GM12878 (cell line): ENCODE results near the gene NR1I3. TPM values are rescaled to one million over a fixed set of nuclear protein-coding genes. Genes with fewer than 3 reads are reported as not detected.
A peak's percentile ranks its signal among the peaks of the same experiment; 100 is the strongest.

Experiments used
- ATF2 ChIP-seq: IDR thresholded peaks from 2 replicates; pipeline ENCODE4 v1.6.1; 2012; ENCODE audit warnings: low read length, inconsistent platforms
- BCL3 ChIP-seq: IDR thresholded peaks from 2 replicates; pipeline ENCODE4 v1.6.1; 2011; ENCODE audit warnings: borderline replicate concordance, low read depth, mild to moderate bottlenecking, moderate library complexity, low read length; ENCODE audit not compliant: insufficient read depth, poor library complexity, severe bottlenecking
- CREB1 ChIP-seq: IDR thresholded peaks from 2 replicates; pipeline ENCODE4 v1.6.1; 2012; ENCODE audit warnings: low read depth, mild to moderate bottlenecking, inconsistent platforms
- DPF2 ChIP-seq: fragments of 450-650 bp; IDR thresholded peaks from 2 replicates; pipeline ENCODE4 v1.6.1; 2017; ENCODE audit warnings: mild to moderate bottlenecking
- GATAD2B ChIP-seq: fragments of 450-650 bp; conservative IDR thresholded peaks from 2 replicates; pipeline ENCODE4 v1.6.1; 2017; ENCODE audit warnings: low read depth, mild to moderate bottlenecking, moderate library complexity
- HSF1 ChIP-seq: fragments of 150-350 bp; IDR thresholded peaks from 2 replicates; pipeline ENCODE4 v1.6.1; 2014; ENCODE audit warnings: mild to moderate bottlenecking, low read depth, low read length
- IRF3 ChIP-seq: fragments of 450-650 bp; IDR thresholded peaks from 2 replicates; pipeline ENCODE4 v1.6.1; 2014; ENCODE audit warnings: mild to moderate bottlenecking
- JUND ChIP-seq: IDR thresholded peaks from 2 replicates; pipeline ENCODE4 v1.6.1; 2012; ENCODE audit warnings: low read depth, mild to moderate bottlenecking, low read length, improper control_type of control experiment, moderate library complexity
- NFYB ChIP-seq: IDR thresholded peaks from 2 replicates; pipeline ENCODE4 v1.6.1; 2011; ENCODE audit warnings: low read depth, mild to moderate bottlenecking, low read length, improper control_type of control experiment, moderate library complexity; ENCODE audit not compliant: insufficient read depth
- NKRF ChIP-seq: fragments of 450-650 bp; conservative IDR thresholded peaks from 2 replicates; pipeline ENCODE4 v1.6.1; 2017; ENCODE audit warnings: mild to moderate bottlenecking, moderate library complexity
- SUPT20H ChIP-seq: IDR thresholded peaks from 2 replicates; pipeline ENCODE4 v1.6.1; 2011; ENCODE audit warnings: low read depth, mild to moderate bottlenecking, low read length, moderate library complexity, borderline replicate concordance; ENCODE audit not compliant: control insufficient read depth
- YY1 ChIP-seq: IDR thresholded peaks from 2 replicates; pipeline ENCODE4 v1.6.1; 2011; ENCODE audit warnings: low read depth, mild to moderate bottlenecking, low read length
- ZNF274 ChIP-seq: IDR thresholded peaks from one replicate; pipeline ENCODE4 v1.8.0; 2011; ENCODE audit not compliant: insufficient read length, insufficient read depth
- polyA plus RNA-seq, 11 experiments: library from polyadenylated mRNA; depleted of rRNA in 4 of 11; unstranded in 6 of 11; stranded (reverse) in 5 of 11; fragments of >200 nt; fragmentation: Nextera tagmentation in 4 of 11; fragmentation: Illumina TruSeq in 1 of 11; extraction: Ambion mirVana in 4 of 11; extraction: Trizol in 1 of 11; gene quantifications; 1 replicate in 1 of 11; 2 replicates in 10 of 11; pipeline versions ENCODE4 v1.2.1 to v1.2.3, GENCODE V29; 2011 to 2016; ENCODE audit warnings: inconsistent platforms in 2 of 11, missing spikeins in 2 of 11, low read depth in 1 of 11
- total RNA-seq, 4 experiments: library from RNA; depleted of rRNA in 3 of 4; stranded (reverse); fragments of >200 nt in 3 of 4; fragmentation: Illumina TruSeq in 1 of 4; extraction: Trizol in 1 of 4; gene quantifications; 2 replicates each; pipeline versions ENCODE4 v1.2.1 to v1.2.3, GENCODE V29; 2013 to 2021
- TF ChIP-seq, protein P1 (sequence below): fragments of 450-650 bp; IDR thresholded peaks from 2 replicates; pipeline ENCODE4 v1.6.1; 2017; ENCODE audit warnings: low read depth, mild to moderate bottlenecking, moderate library complexity

The NR1I3 gene
- total and polyA plus RNA-seq, 10 of the 15 experiments (the other 5 are each of a cell fraction or from before 2014, with no cell fraction given) = 0.13 to 0.52 (median 0.24) TPM; not detected in 7

GRCh38 chr1:161225534-161226319, 12.3 kb downstream of the NR1I3 start, which contains the start of gene TOMM40L (continued):
- peak; percentile 73 for TF ChIP-seq CREB1
- no peak for TF ChIP-seq DPF2
- no peak for TF ChIP-seq BCL3
- no peak for TF ChIP-seq GATAD2B
- no peak for TF ChIP-seq JUND
- TF ChIP-seq ATF2 = no peak
- TF ChIP-seq ZNF274 = no peak
- peak; percentile 85 for TF ChIP-seq IRF3
- peak; percentile 100 for TF ChIP-seq YY1
- TF ChIP-seq, protein P1, sequence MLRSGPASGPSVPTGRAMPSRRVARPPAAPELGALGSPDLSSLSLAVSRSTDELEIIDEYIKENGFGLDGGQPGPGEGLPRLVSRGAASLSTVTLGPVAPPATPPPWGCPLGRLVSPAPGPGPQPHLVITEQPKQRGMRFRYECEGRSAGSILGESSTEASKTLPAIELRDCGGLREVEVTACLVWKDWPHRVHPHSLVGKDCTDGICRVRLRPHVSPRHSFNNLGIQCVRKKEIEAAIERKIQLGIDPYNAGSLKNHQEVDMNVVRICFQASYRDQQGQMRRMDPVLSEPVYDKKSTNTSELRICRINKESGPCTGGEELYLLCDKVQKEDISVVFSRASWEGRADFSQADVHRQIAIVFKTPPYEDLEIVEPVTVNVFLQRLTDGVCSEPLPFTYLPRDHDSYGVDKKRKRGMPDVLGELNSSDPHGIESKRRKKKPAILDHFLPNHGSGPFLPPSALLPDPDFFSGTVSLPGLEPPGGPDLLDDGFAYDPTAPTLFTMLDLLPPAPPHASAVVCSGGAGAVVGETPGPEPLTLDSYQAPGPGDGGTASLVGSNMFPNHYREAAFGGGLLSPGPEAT = peak; percentile 36; the same call in 1 of the 2 replicates
- TF ChIP-seq NFYB = peak; percentile 91
- TF ChIP-seq NKRF = peak; percentile 55
- no peak for TF ChIP-seq SUPT20H
- TF ChIP-seq HSF1 = no peak
